ENCODE results near the gene TMEM266.

TMEM266 gene

DNA sequence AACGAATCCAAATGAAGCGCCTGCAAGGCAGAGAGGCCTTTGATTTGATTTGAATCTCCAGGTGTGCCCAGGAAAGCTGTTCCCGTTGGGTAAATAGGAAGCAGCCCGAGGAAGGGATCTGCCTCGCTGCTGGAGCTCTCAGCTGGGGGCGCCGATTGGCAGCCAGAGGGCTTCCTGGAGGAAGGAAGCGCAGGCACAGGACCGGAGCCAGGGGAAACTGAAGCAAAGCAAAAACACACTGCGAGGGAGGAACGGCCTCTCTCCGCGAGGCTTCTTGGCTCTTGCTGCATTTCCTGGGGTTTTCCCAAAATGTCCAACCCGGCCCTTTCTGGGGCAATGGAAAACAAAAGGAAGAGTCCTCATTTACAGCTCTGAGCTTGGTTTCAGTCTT lies 80.3 kb downstream of the TMEM266 start:
- Histone ChIP-seq H3K4me3 (ENCODE audit: low read depth, low read length) (no peak overlapping the region), H3K9me3 (no peaks in the 10 kb centered on the region), H3K36me3 (no peaks in the 10 kb centered on the region), H3K27me3 (peaks cover 63% of the 10 kb centered on the region), H3K4me1 (no peaks in the 10 kb centered on the region)
- no peak for DNase-seq
- TF ChIP-seq, protein P1, sequence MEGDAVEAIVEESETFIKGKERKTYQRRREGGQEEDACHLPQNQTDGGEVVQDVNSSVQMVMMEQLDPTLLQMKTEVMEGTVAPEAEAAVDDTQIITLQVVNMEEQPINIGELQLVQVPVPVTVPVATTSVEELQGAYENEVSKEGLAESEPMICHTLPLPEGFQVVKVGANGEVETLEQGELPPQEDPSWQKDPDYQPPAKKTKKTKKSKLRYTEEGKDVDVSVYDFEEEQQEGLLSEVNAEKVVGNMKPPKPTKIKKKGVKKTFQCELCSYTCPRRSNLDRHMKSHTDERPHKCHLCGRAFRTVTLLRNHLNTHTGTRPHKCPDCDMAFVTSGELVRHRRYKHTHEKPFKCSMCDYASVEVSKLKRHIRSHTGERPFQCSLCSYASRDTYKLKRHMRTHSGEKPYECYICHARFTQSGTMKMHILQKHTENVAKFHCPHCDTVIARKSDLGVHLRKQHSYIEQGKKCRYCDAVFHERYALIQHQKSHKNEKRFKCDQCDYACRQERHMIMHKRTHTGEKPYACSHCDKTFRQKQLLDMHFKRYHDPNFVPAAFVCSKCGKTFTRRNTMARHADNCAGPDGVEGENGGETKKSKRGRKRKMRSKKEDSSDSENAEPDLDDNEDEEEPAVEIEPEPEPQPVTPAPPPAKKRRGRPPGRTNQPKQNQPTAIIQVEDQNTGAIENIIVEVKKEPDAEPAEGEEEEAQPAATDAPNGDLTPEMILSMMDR (IDR thresholded peaks at IDR 0.05; ENCODE audit: low read depth, low read length), result no peak

DNA sequence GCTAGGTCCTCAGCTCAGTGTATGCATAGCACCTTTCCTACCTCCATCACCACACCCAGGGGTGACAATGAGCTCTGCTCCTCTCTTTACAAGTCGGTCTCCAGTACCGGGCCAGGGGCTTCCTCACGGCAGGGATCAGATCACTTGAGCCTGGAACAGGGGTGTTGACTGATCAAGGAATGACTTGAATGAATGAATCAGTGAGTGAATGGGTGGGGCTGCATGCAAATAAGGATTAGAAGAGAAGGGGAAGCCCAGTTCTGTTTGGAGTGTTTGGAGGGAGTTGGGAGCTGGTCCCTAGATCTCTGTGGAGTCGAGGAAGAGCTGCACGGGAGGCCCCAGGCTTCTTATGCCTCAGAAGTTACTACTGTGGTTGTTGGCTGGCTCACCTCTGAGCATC lies 87.0 kb downstream of the TMEM266 start:
- DNase-seq, result no peak
- Histone ChIP-seq H3K4me1 (no peaks in the 10 kb centered on the region), H3K36me3 (no peaks in the 10 kb centered on the region), H3K27me3 (peaks cover 45% of the 10 kb centered on the region), H3K4me3 (ENCODE audit: low read depth, low read length) (no peak overlapping the region), H3K9me3 (no peaks in the 10 kb centered on the region)
- TF ChIP-seq, protein P1 (IDR thresholded peaks at IDR 0.05; ENCODE audit: low read depth, low read length), result no peak

DNA sequence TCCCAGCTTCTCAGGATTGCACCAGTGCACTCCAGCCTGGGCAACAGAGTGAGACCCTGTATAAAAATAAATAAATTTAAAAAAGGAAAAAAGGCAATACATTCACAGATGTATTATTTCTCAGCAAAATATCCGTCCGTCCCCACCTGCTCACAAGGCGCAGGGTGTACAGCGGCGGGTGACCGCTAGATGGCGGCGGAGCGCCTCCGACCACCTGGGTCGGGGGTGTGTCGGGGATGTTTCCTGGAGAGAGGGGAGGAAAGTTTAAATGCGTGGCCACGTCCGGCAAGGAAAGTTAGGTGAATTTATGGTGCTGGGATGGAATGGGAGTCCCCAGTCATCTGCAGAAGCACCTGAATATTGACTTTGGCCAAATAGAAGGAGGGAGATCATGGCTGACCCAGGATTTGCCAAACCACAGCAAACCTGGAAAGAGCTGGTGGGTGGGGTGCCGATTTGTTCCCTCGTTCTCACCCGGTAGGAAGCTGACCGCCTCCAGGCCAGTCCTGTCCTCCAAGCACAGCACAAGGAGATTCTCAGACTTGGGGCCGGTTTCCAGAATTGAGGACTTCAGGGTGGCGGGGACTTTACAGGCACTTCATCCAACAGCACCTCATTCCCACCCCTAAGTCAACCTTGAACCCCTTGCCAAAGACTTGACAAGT lies 88.3 kb downstream of the TMEM266 start:
- H3K4me3 ChIP-seq (ENCODE audit: low read depth, low read length), result no peak overlapping the region
- H3K9me3 ChIP-seq, result no peaks in the 10 kb centered on the region
- no peaks in the 10 kb centered on the region for H3K4me1 ChIP-seq
- peaks cover 33% of the 10 kb centered on the region for H3K27me3 ChIP-seq
- no peaks in the 10 kb centered on the region for H3K36me3 ChIP-seq
- DNase-seq, result peak; percentile 77
- TF ChIP-seq, protein P1 (IDR thresholded peaks at IDR 0.05; ENCODE audit: low read depth, low read length), result peak; percentile 98

DNA sequence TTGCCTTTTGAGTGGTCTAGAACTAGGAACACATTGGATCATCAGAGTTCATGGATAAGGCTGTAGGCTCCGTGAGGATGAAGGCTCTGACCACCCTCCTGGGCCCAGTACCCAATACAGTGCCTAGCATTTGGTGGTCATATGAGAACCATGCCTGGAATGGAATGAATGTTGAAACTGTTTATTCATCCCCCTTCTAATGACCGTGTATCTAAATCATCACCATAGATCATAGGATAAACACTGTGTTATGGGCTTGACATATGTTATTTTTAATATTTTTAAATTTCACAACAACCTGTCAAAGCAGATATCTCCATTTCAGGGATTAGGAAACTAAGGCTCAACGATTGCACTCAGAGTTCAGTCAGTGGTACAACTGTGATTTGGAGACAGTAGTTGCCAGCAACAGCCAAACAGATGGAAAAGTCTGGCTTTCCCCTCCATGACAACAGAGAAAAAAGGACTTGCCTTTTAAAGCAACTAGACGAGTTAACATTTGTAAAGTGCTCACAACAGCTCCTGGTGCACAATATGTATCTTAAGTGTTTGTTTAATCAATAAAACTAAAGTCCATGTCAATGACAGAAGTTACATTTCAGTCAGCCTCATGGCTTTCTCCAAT lies 89.6 kb downstream of the TMEM266 start:
- Histone ChIP-seq H3K36me3 (no peaks in the 10 kb centered on the region), H3K4me1 (no peaks in the 10 kb centered on the region), H3K9me3 (no peaks in the 10 kb centered on the region), H3K4me3 (ENCODE audit: low read depth, low read length) (no peak overlapping the region), H3K27me3 (peaks cover 19% of the 10 kb centered on the region)
- DNase-seq, result no peak
- TF ChIP-seq, protein P1 (IDR thresholded peaks at IDR 0.05; ENCODE audit: low read depth, low read length), result no peak

DNA sequence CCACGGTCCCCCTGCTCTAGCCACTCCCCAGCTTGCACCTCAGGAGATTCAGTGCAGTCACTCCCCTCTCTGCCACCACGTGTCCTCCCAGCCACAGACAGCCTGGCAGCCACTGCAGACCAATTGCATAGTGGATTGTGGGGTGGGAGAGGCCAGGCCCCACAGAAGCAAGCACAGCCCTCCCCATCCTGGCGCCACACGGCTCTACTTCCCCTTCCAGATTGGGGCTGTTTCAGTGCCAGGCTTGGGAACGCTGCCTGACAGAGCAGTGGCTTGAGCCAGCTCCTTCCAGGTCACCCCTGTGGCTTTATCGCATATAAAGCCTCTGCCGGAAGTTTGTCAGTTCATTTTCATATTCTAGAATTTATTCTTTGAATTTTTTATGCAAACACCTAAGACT lies 90.7 kb downstream of the TMEM266 start:
- Histone ChIP-seq H3K4me3 (ENCODE audit: low read depth, low read length) (no peak overlapping the region), H3K36me3 (no peaks in the 10 kb centered on the region), H3K9me3 (no peaks in the 10 kb centered on the region), H3K4me1 (no peaks in the 10 kb centered on the region), H3K27me3 (peaks cover 8% of the 10 kb centered on the region; the same call in 1 of the 2 replicates)
- no peak for DNase-seq
- TF ChIP-seq, protein P1 (IDR thresholded peaks at IDR 0.05; ENCODE audit: low read depth, low read length), result no peak

DNA sequence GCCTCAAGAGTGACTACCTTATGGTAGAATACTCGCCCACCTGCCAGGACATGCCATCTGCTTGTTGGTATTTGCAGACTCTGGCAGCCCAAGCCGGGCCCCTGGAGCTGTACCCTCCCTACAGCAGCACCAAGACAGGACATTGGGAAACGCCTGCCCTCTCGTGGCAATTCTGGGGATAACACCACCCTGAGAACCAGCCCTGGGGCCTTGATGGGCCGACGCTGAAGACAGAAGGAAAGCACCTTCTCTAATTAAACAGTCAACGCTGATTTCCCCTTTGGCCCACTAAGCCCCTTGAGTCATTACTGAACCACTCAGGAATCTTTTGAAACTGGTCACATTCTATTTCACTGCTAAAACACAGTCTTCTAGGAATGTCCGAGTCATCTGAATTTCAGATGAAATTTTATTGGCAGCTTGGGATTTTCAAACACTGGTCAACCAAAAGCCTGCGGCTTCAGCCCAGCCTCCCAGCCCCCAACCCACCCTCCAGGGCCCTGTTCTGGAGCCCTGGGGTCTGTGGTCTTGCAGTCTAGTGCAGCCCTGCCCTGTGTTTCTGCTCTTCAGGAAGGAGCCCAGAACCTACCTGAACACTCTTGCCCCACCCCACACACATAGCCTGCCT lies 91.3 kb downstream of the TMEM266 start:
- Histone ChIP-seq H3K36me3 (no peaks in the 10 kb centered on the region), H3K9me3 (no peaks in the 10 kb centered on the region), H3K4me3 (ENCODE audit: low read depth, low read length) (no peak overlapping the region), H3K27me3 (peaks cover 7% of the 10 kb centered on the region; the same call in 1 of the 2 replicates), H3K4me1 (no peaks in the 10 kb centered on the region)
- TF ChIP-seq, protein P1 (IDR thresholded peaks at IDR 0.05; ENCODE audit: low read depth, low read length), result peak; percentile 91
- peak; percentile 78 for DNase-seq
